ENCODE results near the gene TUBAL3. TPM values are rescaled to one million over a fixed set of nuclear protein-coding genes. Genes with fewer than 3 reads are reported as not detected.

TUBAL3 gene
- total RNA-seq, 2 experiments from 2014 or later, result not detected

DNA sequence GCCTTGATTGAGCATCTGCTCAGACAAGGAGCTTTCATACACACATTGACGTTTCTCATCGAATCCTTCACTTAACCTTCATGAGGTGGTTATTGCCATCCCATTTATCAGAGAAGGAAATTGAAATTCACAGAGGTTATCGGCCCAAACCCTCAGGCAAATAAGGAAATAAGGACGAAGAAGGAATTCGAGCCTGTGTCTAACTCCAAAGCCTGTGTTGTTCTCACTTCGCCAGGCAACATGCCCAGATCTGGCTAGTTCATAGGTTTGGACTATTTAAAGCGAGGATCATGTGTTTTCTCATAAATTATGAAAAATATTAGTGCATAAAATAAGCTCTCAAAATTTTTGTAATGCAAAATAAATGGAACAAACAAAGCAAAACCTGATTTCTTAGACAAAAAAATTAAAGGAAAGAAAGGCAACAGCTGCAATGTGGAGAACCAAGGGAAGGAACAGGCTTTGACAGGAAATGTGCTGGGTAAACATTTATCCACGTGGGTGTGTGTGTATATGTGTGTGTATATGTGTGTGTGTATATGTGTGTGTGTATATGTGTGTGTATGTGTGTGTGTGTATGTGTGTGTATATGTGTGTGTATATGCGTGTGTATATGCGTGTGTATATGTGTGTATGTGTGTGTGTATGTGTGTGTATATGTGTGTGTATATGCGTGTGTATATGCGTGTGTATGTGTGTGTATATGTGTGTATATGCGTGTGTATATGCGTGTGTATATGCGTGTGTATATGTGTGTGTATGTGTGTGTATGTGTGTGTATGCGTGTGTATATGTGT is 35.1 kb downstream of the TUBAL3 start:
- CTCF ChIA-PET, result no interaction called here

DNA sequence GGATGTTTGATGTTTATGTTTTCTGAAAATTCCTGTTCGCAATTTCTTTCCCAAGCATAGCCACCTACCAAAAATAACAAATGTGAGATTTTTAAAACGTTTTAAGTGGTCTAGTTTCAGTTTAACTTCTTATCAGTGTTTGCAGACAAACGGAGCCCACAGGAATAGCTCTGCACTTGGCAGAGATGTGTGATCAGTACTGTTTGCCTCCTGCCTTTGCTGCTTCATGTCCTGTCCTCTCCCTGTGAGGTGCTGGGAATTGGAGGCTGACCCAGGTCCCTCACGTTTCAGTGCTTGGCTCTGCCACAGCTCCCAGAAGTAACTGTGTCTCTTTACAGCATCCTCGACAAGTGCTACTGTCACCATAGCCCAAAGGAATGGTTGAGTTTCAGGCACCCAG is 38.7 kb downstream of the TUBAL3 start:
- H3K4me3 Mint-ChIP-seq, result no peak overlapping the region
- POLR2A ChIA-PET, result no interaction called here
- no peak for DNase-seq
- H3K9me3 Mint-ChIP-seq, result peaks cover 6% of the 10 kb centered on the region
- no peak overlapping the region for H3K27ac Mint-ChIP-seq
- no peaks in the 10 kb centered on the region for H3K36me3 Mint-ChIP-seq (ENCODE audit: low read depth)
- CTCF ChIA-PET, result no interaction called here
- peaks cover 31% of the 10 kb centered on the region for H3K27me3 Mint-ChIP-seq
- no peaks in the 10 kb centered on the region for H3K4me1 Mint-ChIP-seq

More for the DNA sequence above, 35.1 kb downstream of the TUBAL3 start:
- POLR2A ChIA-PET, result no interaction called here
- Mint-ChIP-seq H3K27me3 (peaks cover 20% of the 10 kb centered on the region), H3K36me3 (ENCODE audit: low read depth) (no peaks in the 10 kb centered on the region), H3K4me3 (no peak overlapping the region), H3K4me1 (no peaks in the 10 kb centered on the region), H3K9me3 (peaks cover 12% of the 10 kb centered on the region), H3K27ac (no peak overlapping the region)
- no peak for DNase-seq

DNA sequence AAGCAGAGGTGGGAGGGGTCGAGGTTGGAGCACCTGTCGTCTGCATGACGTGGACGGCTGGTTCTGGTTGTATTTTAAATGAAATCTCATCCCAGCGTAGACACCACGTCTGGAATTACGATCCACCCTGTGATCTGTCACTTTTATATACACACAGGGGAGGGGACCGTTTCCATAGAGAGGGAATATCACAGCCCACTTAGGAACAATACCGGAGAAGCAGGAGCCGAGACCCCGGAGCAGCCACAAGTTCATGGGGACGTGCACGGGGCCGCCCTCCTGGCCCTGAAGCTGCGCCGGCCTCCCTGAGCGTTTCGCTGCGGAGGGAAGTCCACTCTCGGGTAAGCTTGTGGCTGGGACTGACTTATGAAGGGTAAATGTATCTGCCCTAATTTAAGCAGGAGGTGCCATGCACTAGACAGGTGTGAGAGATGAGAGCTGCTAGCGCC is 39.7 kb downstream of the TUBAL3 start, which contains the start of gene UCN3:
Gene UCN3 (plus strand): TSS at position 77 of the 449 bp plus-strand sequence. CDS start 8,755 bp downstream, outside the sequence.
- Mint-ChIP-seq H3K36me3 (ENCODE audit: low read depth) (no peaks in the 10 kb centered on the region), H3K4me1 (no peaks in the 10 kb centered on the region), H3K9me3 (no peaks in the 10 kb centered on the region), H3K27ac (no peak within 1 kb of the TSS), H3K27me3 (peaks cover 35% of the 10 kb centered on the region), H3K4me3 (no peak within 1 kb of the TSS)
- CTCF ChIA-PET, result no interaction called here
- no peak for DNase-seq
- POLR2A ChIA-PET, result no interaction called here

DNA sequence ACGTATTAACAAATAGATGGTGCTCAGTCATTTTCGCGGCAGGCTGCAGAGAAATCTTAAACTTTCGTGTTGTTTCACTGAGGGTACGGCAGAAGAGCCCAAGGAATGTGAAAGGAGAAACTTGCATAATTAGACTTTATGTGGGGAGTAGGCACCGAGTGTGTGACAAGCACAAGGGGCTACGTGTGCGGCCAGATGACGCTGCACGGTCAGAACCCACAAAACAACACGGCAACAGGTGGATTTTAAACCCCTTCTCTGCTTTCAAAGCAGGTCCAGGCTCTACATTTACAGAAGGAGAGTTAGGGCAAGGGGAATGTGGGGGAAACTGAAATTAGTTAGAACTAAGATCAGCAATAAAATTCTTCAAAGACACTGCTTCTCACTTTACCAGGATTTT is 40.3 kb downstream of the TUBAL3 start:
- DNase-seq, result no peak
- Mint-ChIP-seq H3K36me3 (ENCODE audit: low read depth) (no peaks in the 10 kb centered on the region), H3K27me3 (peaks cover 39% of the 10 kb centered on the region), H3K4me3 (no peak overlapping the region), H3K9me3 (no peaks in the 10 kb centered on the region), H3K27ac (no peak overlapping the region), H3K4me1 (no peaks in the 10 kb centered on the region)
- ChIA-PET POLR2A (no interaction called here), CTCF (no interaction called here)

DNA sequence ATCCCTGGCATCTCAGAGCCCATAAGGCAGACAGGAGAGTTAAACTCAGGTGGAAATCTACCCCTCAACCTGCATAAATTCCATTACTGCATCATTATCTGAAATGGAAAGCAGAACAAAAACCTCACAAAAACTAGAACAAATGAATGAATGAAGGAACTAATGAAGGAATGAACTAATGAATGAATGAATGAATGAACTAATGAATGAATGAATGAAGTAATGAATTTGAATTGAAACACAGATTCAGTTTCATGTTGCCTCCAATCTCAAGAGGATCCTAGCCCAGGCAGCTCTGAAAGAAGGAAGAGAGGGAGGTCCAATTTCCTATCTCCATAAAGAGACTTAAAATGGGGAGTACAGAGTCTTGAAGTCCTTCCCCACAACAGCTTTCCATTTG is 41.8 kb downstream of the TUBAL3 start:
- no peak overlapping the region for H3K4me3 Mint-ChIP-seq
- no peak overlapping the region for H3K27ac Mint-ChIP-seq
- no peaks in the 10 kb centered on the region for H3K36me3 Mint-ChIP-seq (ENCODE audit: low read depth)
- peaks cover 36% of the 10 kb centered on the region for H3K27me3 Mint-ChIP-seq
- CTCF ChIA-PET, result no interaction called here
- POLR2A ChIA-PET, result no interaction called here
- H3K4me1 Mint-ChIP-seq, result no peaks in the 10 kb centered on the region
- no peaks in the 10 kb centered on the region for H3K9me3 Mint-ChIP-seq
- DNase-seq, result no peak

DNA sequence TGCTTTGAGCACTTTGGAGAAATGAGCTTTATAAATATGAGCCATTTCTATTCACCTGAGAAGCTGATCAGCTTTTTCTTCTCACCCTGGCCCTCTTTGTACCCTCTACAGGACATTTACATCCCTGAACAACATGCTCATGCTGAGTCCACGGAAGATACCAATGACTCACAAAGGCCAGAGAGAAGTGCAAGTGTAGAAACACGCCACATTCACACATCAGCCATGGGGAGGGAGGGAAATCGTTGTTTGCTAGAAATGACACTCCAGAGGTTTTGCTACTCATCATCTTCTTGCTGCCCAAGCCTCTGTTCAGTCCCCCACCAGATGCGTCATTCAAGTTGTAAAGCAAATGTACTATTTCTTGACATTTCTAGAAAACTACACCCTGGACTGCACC is 42.7 kb downstream of the TUBAL3 start:
- H3K9me3 Mint-ChIP-seq, result no peaks in the 10 kb centered on the region
- H3K4me3 Mint-ChIP-seq, result no peak overlapping the region
- POLR2A ChIA-PET, result no interaction called here
- DNase-seq, result no peak
- no peaks in the 10 kb centered on the region for H3K4me1 Mint-ChIP-seq
- CTCF ChIA-PET, result no interaction called here
- H3K27ac Mint-ChIP-seq, result no peak overlapping the region
- H3K36me3 Mint-ChIP-seq (ENCODE audit: low read depth), result no peaks in the 10 kb centered on the region
- peaks cover 30% of the 10 kb centered on the region for H3K27me3 Mint-ChIP-seq

DNA sequence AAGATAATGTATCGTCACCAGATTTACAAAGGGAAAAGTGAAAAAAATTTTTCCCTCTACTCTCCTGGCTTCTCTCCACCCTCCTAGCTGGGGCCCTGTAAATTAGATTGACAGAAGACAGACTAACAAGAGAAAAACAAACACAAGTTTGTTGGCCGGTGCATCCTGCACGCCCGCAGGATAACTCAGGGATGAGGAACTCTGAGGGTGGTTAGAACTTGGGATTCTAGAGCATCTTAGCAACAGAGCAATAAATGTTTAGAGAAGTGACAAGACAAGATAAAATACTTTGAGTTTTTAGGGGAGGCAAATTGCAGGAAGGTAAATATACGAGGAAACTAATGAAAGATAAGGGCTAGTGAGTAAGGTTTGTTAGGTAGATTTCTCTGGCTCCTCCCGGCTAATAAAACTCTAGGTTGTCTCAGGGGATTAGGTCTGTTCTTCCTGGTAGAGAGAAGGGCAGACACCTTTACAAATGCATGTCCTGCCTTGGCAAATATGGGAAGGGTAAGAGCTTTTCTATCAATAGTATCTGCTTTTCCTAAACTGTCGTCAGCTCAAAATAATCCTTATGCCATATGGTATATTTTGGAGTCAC is 44.2 kb downstream of the TUBAL3 start:
- DNase-seq, result no peak
- H3K4me1 Mint-ChIP-seq, result peaks cover 5% of the 10 kb centered on the region
- no peak overlapping the region for H3K4me3 Mint-ChIP-seq
- H3K36me3 Mint-ChIP-seq (ENCODE audit: low read depth), result no peaks in the 10 kb centered on the region
- H3K27ac Mint-ChIP-seq, result no peak overlapping the region
- ChIA-PET CTCF (interaction anchor here (1.6 kb wide), 1 partner anchor 17 kb away, joined by 3 read pairs; no protein-coding TSS in a partner anchor), POLR2A (no interaction called here)
- H3K27me3 Mint-ChIP-seq, result peaks cover 24% of the 10 kb centered on the region
- no peaks in the 10 kb centered on the region for H3K9me3 Mint-ChIP-seq

DNA sequence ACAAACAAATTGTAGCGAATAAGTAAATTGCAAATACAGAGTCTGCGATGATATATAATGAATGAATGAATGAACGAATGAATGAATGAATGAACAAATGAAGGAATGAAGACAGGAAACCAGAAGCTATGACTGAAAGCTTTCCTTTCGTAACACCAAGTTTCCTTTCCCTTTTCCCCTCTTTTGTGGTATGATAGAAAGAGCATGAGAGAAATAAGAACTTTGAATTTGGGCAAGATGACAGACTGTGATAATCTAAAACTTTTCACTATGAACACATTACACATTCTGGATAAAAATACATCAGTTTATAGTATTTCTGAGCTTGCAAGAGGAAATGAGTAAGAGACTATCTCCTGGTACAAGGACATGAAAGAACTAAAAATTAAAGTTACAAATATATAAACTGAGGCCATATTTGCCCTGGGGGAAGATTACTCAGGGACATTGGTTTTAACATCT is 48.3 kb downstream of the TUBAL3 start:
- CTCF ChIA-PET, result no interaction called here
- Mint-ChIP-seq H3K4me3 (no peak overlapping the region), H3K27ac (no peak overlapping the region), H3K36me3 (ENCODE audit: low read depth) (no peaks in the 10 kb centered on the region), H3K27me3 (peaks cover 16% of the 10 kb centered on the region), H3K4me1 (peaks cover 5% of the 10 kb centered on the region), H3K9me3 (no peaks in the 10 kb centered on the region)
- no peak for DNase-seq
- POLR2A ChIA-PET, result no interaction called here

DNA sequence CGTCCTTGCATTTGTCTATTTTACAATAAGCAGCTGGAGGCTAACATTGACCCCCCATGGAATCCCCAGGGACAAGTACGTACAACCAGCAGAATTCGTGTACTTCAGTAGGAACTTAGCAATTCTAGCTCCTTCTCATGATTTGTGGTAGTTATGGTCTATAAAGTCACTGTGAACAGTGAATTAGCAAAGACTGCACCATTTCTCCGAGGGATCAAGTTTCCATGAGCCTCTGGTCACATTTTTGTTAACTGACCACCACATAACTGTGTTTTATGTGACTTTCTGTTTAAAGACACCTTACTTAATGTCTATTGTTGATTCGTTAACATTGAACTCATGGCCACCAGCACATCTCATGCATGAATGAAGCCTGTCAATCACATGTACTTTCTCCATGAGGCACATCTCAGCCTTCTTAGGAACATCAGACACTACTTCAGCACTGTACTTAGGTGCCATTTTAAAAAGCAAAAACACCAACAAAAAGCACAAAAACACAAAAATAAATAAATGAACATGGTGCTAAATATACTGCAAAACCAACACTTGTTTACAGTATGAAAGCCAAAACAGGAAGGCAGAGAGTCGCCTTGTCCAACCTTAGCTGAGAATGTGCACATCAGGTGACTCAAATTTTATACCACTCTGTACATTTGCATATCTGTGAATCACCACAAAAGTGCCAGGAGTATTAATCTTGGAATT is 48.9 kb downstream of the TUBAL3 start:
- H3K4me3 Mint-ChIP-seq, result no peak overlapping the region
- no peak for DNase-seq
- CTCF ChIA-PET, result interaction anchor here (1.1 kb wide), 1 partner anchor 506 kb away, joined by 3 read pairs; no protein-coding TSS in a partner anchor
- POLR2A ChIA-PET, result no interaction called here
- peaks cover 13% of the 10 kb centered on the region for H3K27me3 Mint-ChIP-seq
- H3K27ac Mint-ChIP-seq, result no peak overlapping the region
- H3K9me3 Mint-ChIP-seq, result no peaks in the 10 kb centered on the region
- peaks cover 5% of the 10 kb centered on the region for H3K4me1 Mint-ChIP-seq
- no peaks in the 10 kb centered on the region for H3K36me3 Mint-ChIP-seq (ENCODE audit: low read depth)

DNA sequence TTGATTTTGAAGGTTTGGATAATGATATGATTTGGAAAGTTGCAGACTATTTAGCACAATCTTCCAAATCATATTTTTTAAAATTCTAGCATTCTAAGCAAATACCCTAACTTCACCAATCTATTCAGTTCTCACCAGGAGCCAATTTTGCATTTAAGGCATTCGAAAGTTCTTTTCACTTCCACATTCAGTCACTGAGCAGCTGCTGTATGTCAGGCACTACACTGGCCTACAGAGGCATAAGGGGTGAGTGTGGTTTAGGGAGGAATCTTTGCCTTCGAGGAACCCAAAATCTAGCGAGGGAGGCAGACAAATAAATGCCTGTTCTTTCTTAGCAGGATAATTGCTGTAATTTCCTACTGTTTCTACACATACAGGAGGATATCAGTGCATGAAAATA is 50.6 kb downstream of the TUBAL3 start:
- H3K4me1 Mint-ChIP-seq, result peaks cover 5% of the 10 kb centered on the region
- no peaks in the 10 kb centered on the region for H3K9me3 Mint-ChIP-seq
- H3K36me3 Mint-ChIP-seq (ENCODE audit: low read depth), result no peaks in the 10 kb centered on the region
- ChIA-PET CTCF (no interaction called here), POLR2A (no interaction called here)
- no peak overlapping the region for H3K27ac Mint-ChIP-seq
- H3K4me3 Mint-ChIP-seq, result no peak overlapping the region
- no peak for DNase-seq
- peaks cover 4% of the 10 kb centered on the region for H3K27me3 Mint-ChIP-seq

DNA sequence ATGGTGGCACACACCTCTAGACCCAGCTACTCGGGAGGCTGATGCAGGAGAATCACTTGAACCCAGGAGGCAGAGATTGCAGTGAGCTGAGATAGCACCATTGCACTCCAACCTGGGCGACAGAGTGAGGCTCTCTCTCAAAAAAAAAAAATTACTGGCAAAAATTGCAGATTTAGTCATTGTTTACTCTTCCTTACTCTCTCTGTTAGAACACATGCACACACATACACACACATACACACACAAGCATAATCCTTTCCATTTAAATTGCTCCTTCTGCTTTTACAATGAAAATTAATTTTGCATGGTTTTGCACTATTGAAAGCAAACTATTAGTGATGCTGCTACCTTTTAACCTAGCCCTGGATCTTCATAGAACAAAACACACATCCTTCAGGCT is 55.3 kb downstream of the TUBAL3 start:
- no peak for DNase-seq
- no peaks in the 10 kb centered on the region for H3K36me3 Mint-ChIP-seq (ENCODE audit: low read depth)
- H3K27me3 Mint-ChIP-seq, result peaks cover 3% of the 10 kb centered on the region
- no peak overlapping the region for H3K4me3 Mint-ChIP-seq
- H3K4me1 Mint-ChIP-seq, result no peaks in the 10 kb centered on the region
- H3K27ac Mint-ChIP-seq, result no peak overlapping the region
- POLR2A ChIA-PET, result no interaction called here
- no peaks in the 10 kb centered on the region for H3K9me3 Mint-ChIP-seq
- CTCF ChIA-PET, result no interaction called here

DNA sequence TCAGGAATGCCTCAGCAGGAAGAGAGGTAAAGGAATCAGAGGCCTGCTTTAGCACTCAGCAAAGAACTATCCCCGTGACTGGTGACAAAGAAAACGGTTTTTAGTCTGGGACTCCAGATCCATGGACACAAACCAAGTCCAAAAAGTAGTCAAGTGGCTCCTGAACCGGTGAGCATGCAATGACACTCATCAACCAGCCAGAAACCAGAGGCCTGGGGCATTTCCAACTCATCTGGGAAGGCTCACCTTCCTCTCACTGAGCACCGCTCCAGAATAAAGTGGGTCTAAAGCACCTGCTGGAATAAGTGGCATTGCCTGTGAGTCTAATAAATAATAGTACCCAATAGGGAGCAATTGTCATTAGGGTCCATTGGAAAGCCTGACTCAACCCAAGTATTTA is 57.7 kb downstream of the TUBAL3 start:
- no peak overlapping the region for H3K27ac Mint-ChIP-seq

DNA sequence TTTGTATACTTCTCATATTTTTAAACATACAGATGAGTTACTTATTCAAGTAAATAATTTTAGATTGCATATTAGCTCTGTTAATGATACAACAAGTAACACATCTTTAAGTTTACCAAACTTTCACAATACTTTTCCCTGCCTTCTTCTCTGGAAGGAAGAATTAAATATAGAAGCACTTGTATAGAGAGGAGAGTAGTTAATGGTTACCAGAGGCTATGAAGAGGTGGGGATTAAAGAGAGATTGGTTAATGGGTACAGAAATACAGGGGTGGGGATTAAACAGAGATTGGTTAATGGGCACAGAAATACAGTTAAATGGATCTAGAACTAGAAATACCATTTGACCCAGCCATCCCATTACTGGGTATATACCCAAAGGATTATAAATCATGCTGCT is 59.9 kb downstream of the TUBAL3 start:
- no peak overlapping the region for H3K4me3 Mint-ChIP-seq
- no peak for DNase-seq
- ChIA-PET CTCF (no interaction called here), POLR2A (no interaction called here)
- no peak overlapping the region for H3K27ac Mint-ChIP-seq
- H3K27me3 Mint-ChIP-seq, result peaks cover 5% of the 10 kb centered on the region
- no peaks in the 10 kb centered on the region for H3K4me1 Mint-ChIP-seq
- H3K36me3 Mint-ChIP-seq (ENCODE audit: low read depth), result no peaks in the 10 kb centered on the region
- no peaks in the 10 kb centered on the region for H3K9me3 Mint-ChIP-seq

More for the DNA sequence above, 57.7 kb downstream of the TUBAL3 start:
- Mint-ChIP-seq H3K36me3 (ENCODE audit: low read depth) (no peaks in the 10 kb centered on the region), H3K4me3 (no peak overlapping the region), H3K9me3 (no peaks in the 10 kb centered on the region), H3K4me1 (no peaks in the 10 kb centered on the region), H3K27me3 (peaks cover 5% of the 10 kb centered on the region)
- ChIA-PET CTCF (no interaction called here), POLR2A (no interaction called here)
- DNase-seq, result no peak

Data from activated CD4-positive, alpha-beta T cell treated with anti-CD3 and anti-CD28 coated beads, Interleukin-2, amount 10 ng/mL, durations not matched to agents 7 days and 5 days (primary cell).